Activated CD4-positive, alpha-beta T cell treated with anti-CD3 and anti-CD28 coated beads, Interleukin-2, amount 10 ng/mL, durations not matched to agents 24 days and 14 days (primary cell): Measurements from ENCODE around the gene CCDC86. TPM values are rescaled to one million over a fixed set of nuclear protein-coding genes. Genes with fewer than 3 reads are reported as not detected.

ENCODE experiments used
- DNase-seq: peaks from one replicate; pipeline ENCODE4 v3.0.0; 2022
- H3K27ac Mint-ChIP-seq: one replicate; pipeline ENCODE4 v1.8.0; 2022; ENCODE audit warnings: mild to moderate bottlenecking, mixed read lengths
- H3K27me3 Mint-ChIP-seq: one replicate; pipeline ENCODE4 v1.8.0; 2022; ENCODE audit warnings: mixed read lengths
- H3K36me3 Mint-ChIP-seq: one replicate; pipeline ENCODE4 v1.8.0; 2022; ENCODE audit warnings: low read depth, mild to moderate bottlenecking, mixed read lengths
- H3K4me1 Mint-ChIP-seq: one replicate; pipeline ENCODE4 v1.8.0; 2021; ENCODE audit warnings: mixed read lengths
- H3K4me3 Mint-ChIP-seq: one replicate; pipeline ENCODE4 v1.8.0; 2022; ENCODE audit warnings: mild to moderate bottlenecking, moderate library complexity, mixed read lengths
- H3K9me3 Mint-ChIP-seq: one replicate; pipeline ENCODE4 v1.8.0; 2021; ENCODE audit warnings: mixed read lengths
- intact Hi-C: fragments of 100-400 bp; cut with micrococcal nuclease; formaldehyde crosslinking; loops from one replicate; pipeline ENCODE4 v1.15.1; 2023
- total RNA-seq: library from RNA; stranded (reverse); gene quantifications from 2 replicates; pipeline ENCODE4 v1.2.3, GENCODE V29; 2022

Gene CCDC86
- total RNA-seq, 1 donor from 2014 or later = 90.0 TPM

DNA sequence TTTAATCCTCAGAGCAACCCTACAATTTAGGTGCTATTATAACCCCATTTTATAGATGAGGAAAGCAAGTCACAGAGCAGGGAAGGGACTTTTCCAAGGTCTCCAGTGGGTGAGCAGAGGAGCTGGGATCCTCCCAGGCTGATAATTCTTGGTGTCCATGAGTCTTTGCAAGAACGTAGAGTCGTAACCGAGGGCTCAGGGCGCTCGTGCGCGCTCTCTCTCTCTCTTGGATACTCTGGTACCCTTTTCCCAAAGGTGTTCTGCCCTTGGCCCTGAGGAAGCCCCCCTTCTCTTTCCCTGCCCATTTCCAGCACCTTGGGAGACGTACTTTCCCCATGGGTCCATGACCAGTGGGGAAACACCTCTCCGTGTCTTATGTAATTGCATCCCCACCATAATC, 20.3 kb downstream of the CCDC86 start:
- Mint-ChIP-seq H3K27ac (no peak overlapping the region), H3K36me3 (no peaks in the 10 kb centered on the region), H3K27me3 (peaks cover 5% of the 10 kb centered on the region), H3K9me3 (no peaks in the 10 kb centered on the region), H3K4me3 (no peak overlapping the region), H3K4me1 (peaks cover 12% of the 10 kb centered on the region)
- no peak for DNase-seq
- intact Hi-C loops = no loop called here

DNA sequence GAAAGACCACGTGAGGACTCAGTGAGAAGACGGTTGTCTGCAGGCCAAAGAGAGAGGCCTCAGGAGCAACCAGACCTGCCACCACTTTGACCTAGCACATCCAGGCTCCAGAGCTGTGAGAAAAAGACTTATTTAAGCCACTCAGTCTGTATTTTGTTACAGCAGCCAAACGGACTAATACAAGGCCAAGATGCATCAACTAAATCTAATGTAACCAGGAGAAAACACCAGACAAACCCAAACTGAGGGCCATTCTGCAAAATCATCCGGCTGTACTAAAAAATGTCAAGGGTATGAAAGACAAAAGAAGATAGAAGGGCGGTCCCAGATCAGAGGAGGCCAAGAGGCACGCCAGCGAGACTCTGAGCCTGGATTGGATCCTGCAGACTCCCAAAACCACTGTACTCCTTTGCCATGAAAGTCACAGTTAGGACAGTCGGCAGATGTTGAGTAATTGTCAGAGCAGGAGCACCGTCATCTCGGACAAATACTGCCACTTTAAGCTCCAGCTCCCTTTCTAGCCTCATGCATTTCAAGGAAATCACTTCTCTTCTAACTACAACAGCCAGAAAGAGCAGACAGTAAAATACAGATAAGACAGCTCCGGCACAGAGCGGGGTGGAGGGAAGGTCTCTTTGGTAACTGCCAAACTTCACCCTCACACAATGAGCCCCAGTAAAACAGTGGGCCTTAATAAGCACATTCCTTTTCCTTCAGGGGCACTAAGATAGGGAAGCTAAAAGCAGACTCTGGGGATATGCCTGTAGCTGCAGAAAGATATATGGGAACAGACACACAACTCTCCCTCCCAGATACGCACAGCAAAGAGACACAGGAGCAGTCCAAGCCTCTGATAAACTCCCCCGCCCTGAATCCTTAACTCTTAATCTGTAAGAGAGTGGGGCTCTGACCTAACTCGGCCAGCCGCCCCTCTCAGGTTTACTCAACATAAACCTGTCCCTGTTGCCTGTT, 21.9 kb downstream of the CCDC86 start:
- H3K27ac Mint-ChIP-seq = no peak overlapping the region
- no peaks in the 10 kb centered on the region for H3K9me3 Mint-ChIP-seq
- H3K4me3 Mint-ChIP-seq = no peak overlapping the region
- H3K27me3 Mint-ChIP-seq = peaks cover 5% of the 10 kb centered on the region
- H3K36me3 Mint-ChIP-seq = no peaks in the 10 kb centered on the region
- intact Hi-C loops = no loop called here
- H3K4me1 Mint-ChIP-seq = peaks cover 10% of the 10 kb centered on the region
- no peak for DNase-seq

DNA sequence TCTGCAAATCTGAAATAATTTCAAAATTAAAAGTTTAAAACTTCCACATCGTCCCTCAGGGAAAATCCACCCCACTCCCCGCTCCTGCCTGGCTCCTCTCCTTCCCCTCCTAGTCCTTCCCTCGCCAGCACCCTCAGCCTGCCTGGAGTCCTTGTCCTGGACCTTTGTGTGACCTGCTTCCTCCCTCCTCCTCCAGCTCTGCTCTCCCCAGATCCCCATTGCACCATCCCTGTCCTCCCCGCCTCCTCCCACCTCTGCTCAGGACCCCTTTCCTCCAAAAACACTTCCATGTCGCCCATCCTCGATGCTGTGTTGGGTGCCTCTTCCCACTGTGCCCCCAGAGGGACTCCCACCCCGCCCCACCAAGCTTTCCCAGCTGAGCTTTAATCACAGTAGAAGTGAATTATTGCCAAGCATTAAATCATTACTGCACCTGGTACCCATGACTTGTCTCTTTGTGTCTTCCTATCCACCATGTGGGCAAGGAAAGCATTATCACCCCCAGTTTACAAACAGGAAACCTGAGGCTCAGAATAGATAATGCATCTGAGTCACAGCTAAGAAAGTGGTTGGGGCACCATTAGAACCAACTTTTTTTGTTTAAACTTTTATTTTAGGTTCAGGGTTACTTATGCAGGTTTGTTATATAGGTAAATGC, 23.1 kb downstream of the CCDC86 start:
- Mint-ChIP-seq H3K36me3 (no peaks in the 10 kb centered on the region), H3K27ac (no peak overlapping the region), H3K27me3 (peaks cover 5% of the 10 kb centered on the region), H3K4me3 (no peak overlapping the region), H3K9me3 (no peaks in the 10 kb centered on the region), H3K4me1 (peaks cover 9% of the 10 kb centered on the region)
- intact Hi-C loops = no loop called here
- DNase-seq = no peak

DNA sequence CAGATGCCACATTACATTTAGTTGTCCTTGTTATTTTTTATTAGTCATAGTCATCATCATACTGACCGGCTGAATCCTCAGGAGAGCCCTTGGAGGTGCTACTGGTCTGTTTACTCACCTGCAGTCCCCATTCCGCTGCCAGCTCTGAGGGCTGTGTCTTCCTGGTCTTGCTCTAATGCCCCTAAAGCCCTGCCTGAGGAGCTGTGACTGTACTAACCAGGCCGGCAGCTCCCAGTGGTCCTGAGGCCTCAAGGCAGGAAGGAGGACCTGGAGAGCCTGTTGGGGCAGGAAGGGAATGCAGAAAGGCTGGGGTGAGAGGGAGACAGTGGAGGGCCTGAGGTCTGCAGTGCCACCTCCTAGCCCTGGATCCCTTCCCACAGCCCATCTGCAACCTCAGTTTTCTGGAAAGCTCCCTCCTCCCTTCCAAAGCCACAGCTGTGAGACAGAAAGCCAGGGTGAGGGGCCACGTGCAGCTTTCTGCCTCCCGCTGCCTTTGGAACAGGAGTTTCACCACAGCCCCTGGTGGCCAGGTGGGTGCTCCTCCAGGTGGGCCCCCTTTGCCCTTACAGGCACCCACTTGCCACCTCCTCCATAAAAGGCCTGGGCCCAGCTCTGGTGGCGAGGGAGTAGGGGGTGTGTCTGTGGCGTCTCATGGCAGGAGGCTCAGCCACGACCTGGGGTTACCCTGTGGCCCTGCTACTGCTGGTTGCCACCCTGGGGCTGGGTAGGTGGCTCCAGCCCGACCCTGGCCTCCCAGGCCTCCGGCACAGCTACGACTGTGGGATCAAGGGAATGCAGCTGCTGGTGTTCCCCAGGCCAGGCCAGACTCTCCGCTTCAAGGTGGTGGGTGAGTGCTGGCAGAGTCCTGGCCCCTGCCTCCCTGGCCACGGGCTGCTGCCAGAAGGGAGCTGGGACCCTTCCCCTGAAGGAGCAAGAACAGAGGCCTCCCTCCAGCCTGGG, 25.3 kb downstream of the CCDC86 start, which contains the start of gene ZP1:
Gene ZP1 (plus strand): TSS at position 632 of the 960 bp plus-strand sequence. CDS start 20 bp downstream, at position 652.
- Mint-ChIP-seq H3K9me3 (no peaks in the 10 kb centered on the region), H3K27me3 (peaks cover 5% of the 10 kb centered on the region), H3K27ac (no peak within 1 kb of the TSS), H3K4me1 (peaks cover 15% of the 10 kb centered on the region), H3K36me3 (no peaks in the 10 kb centered on the region), H3K4me3 (no peak within 1 kb of the TSS)
- DNase-seq = no peak
- intact Hi-C loops = no loop called here

DNA sequence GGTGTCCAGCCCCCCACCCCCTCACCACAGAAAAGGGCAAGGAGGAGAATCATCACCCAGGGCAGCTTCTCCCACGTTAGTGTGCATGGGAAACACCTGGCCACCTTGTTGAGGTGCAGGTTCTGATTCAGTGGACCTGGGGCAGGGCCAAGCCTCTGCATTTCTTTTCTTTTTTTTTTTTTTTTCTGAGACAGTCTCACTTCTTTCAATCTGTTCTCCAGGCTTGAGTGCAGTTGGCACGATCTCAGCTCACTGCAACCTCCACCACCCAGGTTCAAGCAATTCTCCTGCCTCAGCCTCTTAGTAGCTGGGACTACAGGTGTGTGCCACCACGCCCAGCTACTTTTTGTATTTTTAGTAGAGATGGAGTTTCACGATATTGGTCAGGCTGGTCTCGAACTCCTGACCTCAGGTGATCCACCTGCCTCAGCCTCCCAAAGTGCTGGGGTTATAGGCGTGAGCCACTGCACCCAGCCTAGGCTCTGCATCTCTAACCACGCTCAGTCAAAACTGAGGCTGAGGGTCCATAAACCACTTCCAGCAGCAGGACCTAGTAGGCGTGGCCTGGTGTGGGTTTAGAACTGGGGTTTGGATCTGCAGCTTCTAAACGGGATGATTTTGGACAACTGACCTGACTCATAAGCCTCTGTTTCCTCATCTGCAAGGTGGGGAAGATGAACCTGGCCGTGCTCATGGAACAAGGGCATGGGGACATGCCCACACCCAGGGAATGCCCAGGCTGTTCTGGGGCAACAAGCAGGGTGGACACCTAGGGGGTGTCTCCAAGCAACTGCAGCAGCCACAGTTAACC, 26.2 kb downstream of the CCDC86 start:
- no peaks in the 10 kb centered on the region for H3K36me3 Mint-ChIP-seq
- peaks cover 17% of the 10 kb centered on the region for H3K4me1 Mint-ChIP-seq
- no peaks in the 10 kb centered on the region for H3K9me3 Mint-ChIP-seq
- intact Hi-C loops = no loop called here
- no peak overlapping the region for H3K27ac Mint-ChIP-seq
- DNase-seq = no peak
- no peak overlapping the region for H3K4me3 Mint-ChIP-seq
- peaks cover 5% of the 10 kb centered on the region for H3K27me3 Mint-ChIP-seq

DNA sequence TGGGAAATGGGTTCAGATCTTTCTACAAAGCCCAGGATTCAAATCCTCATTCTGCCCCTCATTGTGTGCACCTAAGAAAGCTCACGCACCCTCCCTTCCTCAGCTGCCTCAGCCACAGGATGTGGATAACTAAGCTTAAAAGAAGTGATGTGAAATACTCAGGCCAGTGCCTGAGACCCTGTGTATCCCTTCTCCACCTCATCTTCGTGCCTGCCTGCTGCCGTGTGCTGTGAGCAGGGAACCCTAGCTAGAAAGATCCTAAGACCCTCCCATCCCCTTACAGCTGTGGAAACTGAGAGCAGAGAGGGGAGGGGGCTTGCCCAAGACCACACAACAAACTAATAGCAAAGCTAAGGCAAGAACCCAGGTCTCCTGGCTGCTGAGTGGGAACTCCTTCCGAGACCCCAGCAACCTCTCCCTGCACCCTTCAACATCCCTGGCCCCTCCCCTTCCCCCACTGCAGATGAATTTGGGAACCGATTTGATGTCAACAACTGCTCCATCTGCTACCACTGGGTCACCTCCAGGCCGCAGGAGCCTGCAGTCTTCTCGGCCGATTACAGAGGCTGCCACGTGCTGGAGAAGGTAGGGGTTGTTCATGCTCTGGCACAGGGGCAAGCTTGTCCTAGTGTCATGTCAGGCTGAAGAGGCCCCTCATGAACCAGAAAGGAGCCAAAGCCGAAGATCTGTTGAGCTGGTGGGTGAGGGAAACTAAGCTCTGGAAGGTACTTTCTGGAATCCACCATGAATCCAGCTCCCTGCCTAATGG, 27.0 kb downstream of the CCDC86 start:
- Mint-ChIP-seq H3K4me3 (no peak overlapping the region), H3K27ac (no peak overlapping the region), H3K36me3 (no peaks in the 10 kb centered on the region), H3K4me1 (peaks cover 19% of the 10 kb centered on the region), H3K9me3 (no peaks in the 10 kb centered on the region), H3K27me3 (peaks cover 5% of the 10 kb centered on the region)
- intact Hi-C loops = no loop called here
- DNase-seq = no peak

DNA sequence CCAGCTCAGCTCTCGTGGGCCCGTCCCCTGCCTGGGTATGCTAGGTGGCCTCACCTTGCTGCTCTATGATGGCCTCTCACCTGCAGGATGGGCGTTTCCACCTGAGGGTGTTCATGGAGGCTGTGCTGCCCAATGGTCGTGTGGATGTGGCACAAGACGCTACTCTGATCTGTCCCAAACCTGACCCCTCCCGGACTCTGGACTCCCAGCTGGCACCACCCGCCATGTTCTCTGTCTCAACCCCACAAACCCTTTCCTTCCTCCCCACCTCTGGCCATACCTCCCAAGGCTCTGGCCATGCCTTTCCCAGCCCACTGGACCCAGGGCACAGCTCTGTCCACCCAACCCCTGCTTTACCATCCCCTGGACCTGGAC, 27.5 kb downstream of the CCDC86 start:
- Mint-ChIP-seq H3K36me3 (no peaks in the 10 kb centered on the region), H3K4me3 (no peak overlapping the region), H3K9me3 (no peaks in the 10 kb centered on the region), H3K27me3 (peaks cover 3% of the 10 kb centered on the region), H3K27ac (no peak overlapping the region), H3K4me1 (peaks cover 19% of the 10 kb centered on the region)
- intact Hi-C loops = no loop called here
- DNase-seq = no peak

DNA sequence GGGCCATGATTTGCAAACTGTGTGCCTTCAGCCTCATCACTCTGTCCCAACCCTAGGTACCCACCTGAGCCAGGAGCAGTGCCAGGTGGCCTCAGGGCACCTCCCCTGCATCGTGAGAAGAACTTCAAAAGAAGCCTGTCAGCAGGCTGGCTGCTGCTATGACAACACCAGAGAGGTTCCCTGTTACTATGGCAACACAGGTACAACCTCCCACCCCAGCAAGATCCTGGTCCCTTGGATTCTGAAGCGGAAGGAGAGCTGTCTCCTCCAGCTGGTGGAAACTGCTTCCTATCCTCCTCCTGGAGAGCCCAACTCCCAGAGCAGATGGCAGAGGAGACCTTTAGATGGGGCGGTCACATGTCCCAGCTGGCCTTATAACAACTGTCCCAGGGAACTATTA, 28.4 kb downstream of the CCDC86 start:
- Mint-ChIP-seq H3K27me3 (no peaks in the 10 kb centered on the region), H3K4me1 (peaks cover 19% of the 10 kb centered on the region), H3K27ac (no peak overlapping the region), H3K9me3 (no peaks in the 10 kb centered on the region), H3K4me3 (no peak overlapping the region), H3K36me3 (no peaks in the 10 kb centered on the region)
- no peak for DNase-seq
- intact Hi-C loops = no loop called here

DNA sequence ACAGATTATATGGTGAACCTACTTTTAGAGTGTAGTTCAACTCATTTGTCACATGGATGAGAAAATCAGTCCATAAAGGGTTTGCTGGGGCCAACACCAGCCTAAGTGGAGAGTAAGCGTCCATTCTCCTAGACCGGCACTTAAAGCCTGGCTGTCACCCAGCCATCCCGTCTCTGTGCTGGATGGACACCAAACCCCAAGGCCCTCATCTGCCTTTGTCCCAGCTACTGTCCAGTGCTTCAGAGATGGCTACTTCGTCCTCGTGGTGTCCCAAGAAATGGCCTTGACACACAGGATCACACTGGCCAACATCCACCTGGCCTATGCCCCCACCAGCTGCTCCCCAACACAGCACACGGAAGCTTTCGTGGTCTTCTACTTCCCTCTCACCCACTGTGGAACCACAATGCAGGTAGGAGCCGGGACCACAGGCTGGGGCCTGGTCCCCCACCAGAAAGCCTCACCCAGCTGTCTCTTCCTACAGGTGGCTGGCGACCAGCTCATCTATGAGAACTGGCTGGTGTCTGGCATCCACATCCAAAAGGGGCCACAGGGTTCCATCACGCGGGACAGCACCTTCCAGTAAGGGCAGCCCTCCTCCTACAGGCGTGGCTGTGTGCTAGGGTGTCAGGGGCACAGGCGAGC, 28.9 kb downstream of the CCDC86 start:
- Mint-ChIP-seq H3K4me3 (no peak overlapping the region), H3K9me3 (no peaks in the 10 kb centered on the region), H3K36me3 (no peaks in the 10 kb centered on the region), H3K27ac (peak overlapping the region; percentile 56), H3K27me3 (no peaks in the 10 kb centered on the region), H3K4me1 (peaks cover 19% of the 10 kb centered on the region)
- intact Hi-C loops = no loop called here
- DNase-seq = no peak

DNA sequence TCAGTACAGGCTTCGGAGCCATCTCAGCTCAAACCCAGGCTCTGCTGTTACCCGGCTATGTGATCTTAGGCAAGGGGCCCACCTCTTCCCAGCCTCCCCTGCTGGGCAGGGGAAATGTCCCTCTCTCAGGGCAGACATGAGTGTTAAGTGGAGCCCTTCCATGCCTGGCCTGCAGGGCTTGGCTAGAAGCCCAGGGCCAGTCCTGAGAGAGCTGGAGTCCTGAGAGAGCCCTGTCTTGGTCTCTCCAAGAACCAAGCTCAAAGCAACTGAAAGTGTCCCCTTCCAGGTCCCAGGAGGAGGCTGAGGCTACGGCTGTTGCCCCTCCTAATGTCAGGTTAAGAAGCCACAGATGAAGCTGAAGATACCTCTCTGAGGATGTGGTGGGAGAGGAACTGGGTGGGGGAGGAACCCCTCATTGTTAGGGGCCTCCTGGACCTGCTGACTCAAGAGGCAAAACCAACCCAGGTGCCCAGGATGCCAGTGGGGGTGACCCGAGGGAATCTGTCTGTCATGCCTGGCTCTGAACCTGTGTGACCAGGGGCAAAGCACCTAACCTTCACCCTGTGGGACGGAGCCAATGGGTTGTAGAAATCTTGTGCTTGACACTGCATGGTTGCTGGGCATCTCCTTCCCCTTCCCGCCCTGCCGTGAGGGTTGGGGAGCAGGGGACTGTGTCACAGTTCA, 29.6 kb downstream of the CCDC86 start:
- Mint-ChIP-seq H3K4me1 (peaks cover 19% of the 10 kb centered on the region), H3K4me3 (no peak overlapping the region), H3K27me3 (no peaks in the 10 kb centered on the region), H3K9me3 (no peaks in the 10 kb centered on the region), H3K27ac (no peak overlapping the region), H3K36me3 (no peaks in the 10 kb centered on the region)
- DNase-seq = no peak
- intact Hi-C loops = no loop called here

DNA sequence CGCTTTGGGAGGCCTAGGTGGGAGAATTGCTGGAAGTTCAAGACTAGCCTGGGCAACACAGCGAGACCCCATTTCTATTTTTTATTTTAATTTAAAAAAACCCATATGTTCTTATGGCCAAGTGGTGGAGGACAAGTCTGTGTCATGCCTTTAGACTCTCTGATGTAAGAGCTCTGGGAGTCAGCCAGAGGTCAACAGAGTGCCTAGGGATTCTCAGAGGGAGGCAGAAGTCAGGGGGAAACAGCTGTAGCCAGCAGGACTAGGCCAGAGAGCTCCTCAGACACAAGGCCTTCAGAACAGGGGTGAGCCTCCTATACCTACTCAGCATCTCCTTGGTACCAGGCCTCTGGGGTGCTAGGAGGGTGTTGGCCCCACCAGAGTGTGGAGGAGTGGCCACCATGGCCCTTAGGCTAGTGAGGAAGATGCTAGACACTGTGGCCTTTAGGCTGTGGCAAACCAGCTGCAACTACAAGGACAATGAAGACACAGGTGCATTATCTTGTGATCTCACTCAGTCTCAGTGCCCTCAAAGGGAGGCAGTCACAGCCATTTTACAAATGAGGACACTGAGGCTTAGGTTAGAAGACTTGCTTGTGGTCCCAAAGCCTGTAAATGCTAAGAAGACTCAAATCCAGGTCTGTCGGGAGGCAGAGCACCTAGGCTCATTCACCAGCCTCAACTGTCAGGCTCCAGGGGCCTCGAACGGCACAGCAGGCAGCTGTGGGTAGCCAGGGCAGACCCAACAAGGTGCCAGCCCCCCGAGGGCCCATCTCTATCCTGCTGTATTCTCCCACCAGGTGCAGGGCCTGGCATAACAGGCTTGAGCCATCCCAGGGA, 30.4 kb downstream of the CCDC86 start:
- Mint-ChIP-seq H3K27me3 (no peaks in the 10 kb centered on the region), H3K27ac (no peak overlapping the region), H3K9me3 (no peaks in the 10 kb centered on the region), H3K4me3 (no peak overlapping the region), H3K36me3 (no peaks in the 10 kb centered on the region), H3K4me1 (peaks cover 19% of the 10 kb centered on the region)
- DNase-seq = no peak
- intact Hi-C loops = no loop called here
